Stromal cell of bone marrow (primary cell): Measurements from ENCODE around the gene POMT1.
"Not testable (repeated sequence)": the region's sequence is repeated elsewhere in the genome, so short reads cannot be mapped to it uniquely, and the experiment has no call there.

Source experiments
- DNase-seq: peaks from one replicate; pipeline ENCODE4 v3.0.0-alpha.2; 2012; ENCODE audit warnings: low read depth

POMT1 gene

GRCh38 chr9:131502781-131503625 is at the start of gene POMT1:
Gene POMT1 (plus strand): TSS chr9:131502918. CDS start chr9:131504219, 1,301 bp downstream.
- DNase-seq = peak; percentile 61

GRCh38 chr9:131454028-131454427 is 48.7 kb upstream of the POMT1 start:
- DNase-seq = no peak

GRCh38 chr9:131455655-131456054 is 47.1 kb upstream of the POMT1 start:
- DNase-seq = not testable (repeated sequence)

- DNase-seq = no peak
Measured at GRCh38 chr9:131457746-131458145, 45.0 kb upstream of the POMT1 start.

GRCh38 chr9:131459056-131459455 is 43.7 kb upstream of the POMT1 start:
- no peak for DNase-seq

DNA sequence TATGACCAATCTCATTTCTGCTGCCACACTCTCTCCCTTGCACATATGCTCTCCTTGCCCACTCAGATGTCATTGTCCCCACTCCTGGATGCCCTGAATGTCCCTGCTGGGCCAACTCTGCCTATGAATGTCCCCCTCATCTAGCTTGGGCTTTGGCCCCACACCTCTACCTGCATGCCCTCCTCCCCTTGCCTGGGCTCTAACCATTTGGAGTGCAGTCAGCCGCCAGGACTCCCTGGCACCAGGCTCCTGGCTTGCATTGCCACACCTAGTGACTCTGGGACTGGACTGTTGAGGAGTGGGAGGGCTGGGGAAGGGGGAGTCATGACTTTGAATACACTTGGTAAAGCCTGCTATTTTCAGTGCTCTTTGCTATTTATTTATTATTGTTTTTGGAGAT is 41.6 kb upstream of the POMT1 start:
- no peak for DNase-seq

- DNase-seq = no peak
Measured at GRCh38 chr9:131464354-131465000, 38.2 kb upstream of the POMT1 start.

DNA sequence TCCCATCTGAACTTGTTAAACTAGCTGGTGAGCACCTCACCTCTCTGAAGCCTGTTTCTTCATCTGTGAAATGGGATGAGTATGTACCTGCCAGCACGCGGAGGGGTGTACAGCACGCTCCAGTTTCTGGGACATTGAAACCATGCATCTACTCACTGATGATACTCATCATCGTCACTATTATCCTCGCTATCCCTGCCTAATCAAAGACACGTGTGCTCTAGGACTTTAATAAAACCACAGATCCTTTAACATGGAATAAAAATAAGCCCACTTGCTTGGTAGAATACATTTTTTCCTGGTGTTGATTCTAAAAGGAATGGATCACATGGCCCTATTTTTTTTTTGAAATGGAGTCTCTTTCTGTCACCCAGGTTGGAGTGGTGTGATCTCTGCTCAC is 37.3 kb upstream of the POMT1 start:
- DNase-seq = no peak

GRCh38 chr9:131467214-131467935 is 35.3 kb upstream of the POMT1 start:
- DNase-seq = no peak

DNA sequence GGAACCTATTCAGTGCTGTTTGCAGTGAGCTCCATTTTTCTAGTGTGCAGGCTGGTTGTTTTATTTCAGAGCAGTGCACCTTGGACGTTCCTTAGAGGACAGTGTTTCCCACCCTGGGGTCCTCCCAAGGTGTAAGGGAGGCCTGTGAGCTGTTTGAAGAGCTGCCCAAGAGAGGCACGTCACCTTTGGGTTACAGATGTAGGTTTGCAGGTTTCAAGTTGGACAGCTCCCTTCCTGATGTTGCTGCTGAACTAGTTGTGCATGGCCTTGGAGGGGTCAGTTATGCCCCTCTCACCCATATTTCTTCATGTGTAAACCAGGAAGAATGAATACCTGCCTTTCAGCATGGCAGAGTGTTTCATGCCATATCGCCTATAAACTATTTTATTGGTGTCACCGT is 34.7 kb upstream of the POMT1 start:
- no peak for DNase-seq

DNA sequence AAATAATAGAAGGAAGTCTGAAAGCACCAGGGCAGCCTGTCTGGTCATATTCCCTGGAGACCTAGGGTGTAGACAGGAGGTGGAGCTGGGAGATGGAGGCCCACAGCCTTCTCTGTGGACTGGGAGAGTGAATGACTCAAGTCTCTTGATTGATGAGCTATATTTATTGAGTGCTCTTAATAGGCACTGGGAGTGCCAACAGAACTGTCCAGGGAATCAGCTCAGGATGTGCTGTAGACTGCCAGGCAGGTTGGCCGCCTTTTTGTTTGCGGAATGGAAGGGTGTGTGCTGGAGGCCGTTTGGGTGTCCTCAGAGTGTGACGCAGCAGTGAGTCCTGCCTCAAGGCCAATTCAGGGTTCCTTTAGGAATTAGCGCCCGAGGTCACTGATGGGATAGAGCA is 33.4 kb upstream of the POMT1 start:
- peak; percentile 14 for DNase-seq

- no peak for DNase-seq
Measured at GRCh38 chr9:131469951-131470350, 32.8 kb upstream of the POMT1 start.

DNA sequence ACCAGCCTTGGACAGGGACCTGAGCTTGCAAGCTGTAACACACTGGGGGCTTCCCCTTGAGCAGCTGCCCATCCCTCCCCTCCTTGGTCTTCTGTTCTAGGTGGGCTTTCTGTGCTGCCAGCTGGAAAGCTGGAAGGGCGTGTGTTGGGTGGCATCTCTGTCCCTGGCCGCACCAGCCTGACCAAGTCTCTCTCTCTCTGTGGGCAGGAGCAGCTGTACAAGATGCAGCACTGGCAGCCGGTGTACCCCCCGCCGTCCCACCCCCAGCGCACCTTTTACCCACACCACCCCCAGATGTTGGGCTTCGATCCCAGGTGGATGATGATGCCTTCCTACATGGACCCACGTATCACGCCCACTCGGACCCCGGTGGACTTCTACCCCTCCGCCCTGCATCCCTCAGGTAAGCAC is 32.1 kb upstream of the POMT1 start:
- DNase-seq = no peak

DNA sequence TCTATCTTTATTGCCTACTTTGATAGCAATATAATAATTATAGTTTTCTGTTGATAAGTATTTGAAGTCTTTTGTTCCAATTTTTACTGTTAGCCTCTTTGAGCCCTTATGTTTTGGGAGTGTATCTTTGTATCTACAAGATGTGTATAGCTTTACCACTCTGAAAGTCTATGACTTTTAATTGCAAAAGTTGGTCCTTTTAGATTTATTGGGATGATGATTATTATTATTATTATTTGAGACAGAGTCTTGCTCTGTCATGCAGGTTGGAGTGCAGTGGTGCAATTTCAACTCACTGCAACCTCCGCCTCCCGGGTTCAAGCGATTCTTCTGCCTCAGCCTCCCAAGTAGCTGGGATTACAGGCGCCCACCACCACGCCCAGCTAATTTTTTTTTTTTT is 30.6 kb upstream of the POMT1 start:
- DNase-seq = not testable (repeated sequence)

DNA sequence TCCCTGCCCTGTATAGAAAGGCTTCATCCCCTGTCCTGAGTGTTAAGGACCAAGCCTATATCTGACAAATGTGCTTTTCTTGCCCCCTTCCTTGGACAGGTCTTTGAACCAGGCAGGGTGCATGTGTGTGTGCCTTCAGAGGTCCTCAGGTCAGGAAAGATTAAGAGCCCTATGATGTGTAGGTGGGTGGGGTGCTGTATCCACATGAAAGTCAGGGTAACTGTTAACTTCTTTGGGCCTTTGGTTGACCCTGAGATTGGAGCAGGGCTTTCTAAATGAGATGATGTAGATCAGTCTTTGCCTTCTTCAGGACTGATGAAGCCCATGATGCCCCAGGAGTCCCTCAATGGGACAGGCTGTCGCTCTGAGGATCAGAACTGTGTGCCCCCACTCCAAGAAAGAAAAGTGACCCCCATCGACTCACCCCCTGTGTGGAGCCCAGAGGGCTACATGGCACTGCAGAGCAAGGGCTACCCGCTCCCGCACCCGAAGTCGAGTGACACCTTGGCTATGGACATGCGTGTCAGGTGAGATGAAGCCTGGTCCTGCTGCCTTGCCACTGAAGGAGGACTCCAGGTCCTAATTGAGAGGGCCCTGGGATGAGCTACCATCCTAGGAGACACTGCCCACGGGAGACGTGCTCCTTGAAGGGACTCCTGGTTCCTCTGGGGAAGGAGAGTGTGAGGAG is 29.4 kb upstream of the POMT1 start:
- DNase-seq = no peak

GRCh38 chr9:131473891-131474290 is 28.8 kb upstream of the POMT1 start:
- no peak for DNase-seq

DNA sequence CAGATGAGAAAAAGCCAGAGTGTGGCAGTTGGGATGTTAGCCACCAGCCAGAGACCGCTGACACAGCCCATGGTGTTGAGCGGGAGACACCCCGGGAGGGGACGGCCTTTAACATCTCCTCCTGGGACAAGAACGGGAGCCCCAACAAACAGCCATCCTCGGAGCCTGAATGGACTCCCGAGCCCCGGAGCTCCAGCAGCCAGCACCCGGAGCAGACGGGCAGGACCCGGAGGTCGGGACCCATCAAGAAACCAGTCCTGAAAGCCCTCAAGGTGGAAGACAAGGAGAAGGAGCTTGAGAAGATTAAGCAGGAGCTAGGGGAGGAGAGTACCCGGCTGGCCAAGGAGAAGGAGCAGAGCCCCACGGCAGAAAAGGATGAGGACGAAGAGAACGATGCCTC is 28.0 kb upstream of the POMT1 start:
- no peak for DNase-seq

GRCh38 chr9:131475111-131475955 is 27.4 kb upstream of the POMT1 start:
- DNase-seq = no peak

GRCh38 chr9:131475956-131476776 is 26.6 kb upstream of the POMT1 start:
- no peak for DNase-seq

- no peak for DNase-seq
Measured at GRCh38 chr9:131476777-131477345, 25.9 kb upstream of the POMT1 start.
